ENCODE measurements around the gene HSFX1.

HSFX1 gene

DNA sequence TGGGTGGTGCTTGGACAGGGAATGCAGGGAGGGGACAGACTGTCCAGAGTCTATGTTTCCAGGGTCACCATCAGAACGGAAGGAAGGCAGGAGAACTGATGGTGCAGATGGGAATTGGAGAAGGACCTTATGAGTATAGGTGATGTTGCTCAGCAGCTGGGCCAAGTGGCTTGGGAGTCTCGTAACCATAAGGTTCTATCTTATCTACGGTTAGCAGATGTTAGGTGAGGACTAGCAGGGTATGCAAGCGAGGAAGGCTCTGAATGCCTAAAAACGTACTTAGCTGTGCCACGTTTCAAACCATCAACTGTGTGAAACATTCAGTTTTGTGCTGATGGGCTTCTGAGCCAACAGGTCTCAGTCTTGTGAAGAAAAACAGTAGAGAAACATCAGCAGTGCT is 30.2 kb downstream of the HSFX1 start:
- no peak for DNase-seq (ENCODE audit: low read depth in 2 of 2)

DNA sequence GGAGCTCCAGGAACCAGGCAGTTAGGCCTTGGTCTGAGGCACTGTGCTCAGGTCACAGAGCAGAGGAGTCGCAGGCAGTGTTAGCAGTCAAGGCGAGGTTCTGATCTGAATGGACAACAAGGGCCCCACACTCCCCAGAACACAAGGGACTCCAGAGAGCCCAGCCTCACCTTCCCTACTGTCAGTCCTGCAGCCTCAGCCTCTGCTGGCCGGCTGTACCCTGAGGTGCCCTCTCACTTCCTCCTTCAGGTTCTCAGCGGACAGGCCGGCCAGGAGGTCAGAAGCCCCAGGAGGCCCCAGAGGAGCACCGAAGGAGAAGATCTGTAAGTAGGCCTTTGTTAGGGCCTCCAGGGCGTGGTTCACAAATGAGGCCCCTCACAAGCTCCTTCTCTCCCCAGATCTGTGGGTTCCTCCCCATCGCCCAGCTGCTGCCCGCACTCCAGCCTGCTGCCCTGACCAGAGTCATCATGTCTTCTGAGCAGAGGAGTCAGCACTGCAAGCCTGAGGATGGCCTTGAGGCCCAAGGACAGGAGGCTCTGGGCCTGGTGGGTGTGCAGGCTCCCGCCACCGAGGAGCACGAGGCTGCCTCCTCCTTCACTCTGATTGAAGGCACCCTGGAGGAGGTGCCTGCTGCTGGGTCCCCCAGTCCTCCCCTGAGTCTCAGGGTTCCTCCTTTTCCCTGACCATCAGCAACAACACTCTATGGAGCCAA is 34.0 kb downstream of the HSFX1 start:
- no peak for DNase-seq (ENCODE audit: low read depth in 2 of 2)

- no peak for DNase-seq (ENCODE audit: low read depth in 2 of 2)
Observed at GRCh38 chrX:149818652-149819051, 44.8 kb downstream of the HSFX1 start.

- DNase-seq (ENCODE audit: low read depth in 2 of 2): no peak
Observed at GRCh38 chrX:149819371-149819770, 45.5 kb downstream of the HSFX1 start.

DNA sequence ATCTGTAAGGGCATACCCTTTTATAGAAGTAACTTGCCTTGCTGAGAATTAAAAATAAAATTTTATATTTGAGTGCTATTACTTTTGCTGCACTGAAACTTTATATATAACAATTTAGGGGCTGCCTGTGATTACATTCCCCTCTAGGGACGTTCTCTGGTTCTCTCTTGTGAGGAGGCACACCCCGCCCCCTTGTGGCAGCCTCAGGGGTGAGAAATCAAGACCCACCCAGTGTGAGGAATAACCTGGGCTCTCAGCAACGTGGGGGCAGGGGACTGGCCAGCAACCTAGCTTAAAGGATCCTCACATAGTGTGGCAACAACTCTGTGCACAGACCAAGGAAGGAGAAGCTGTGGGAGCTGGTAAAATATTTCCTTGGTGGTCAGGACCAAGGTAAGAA is 51.6 kb downstream of the HSFX1 start:
- DNase-seq (ENCODE audit: low read depth in 2 of 2): no peak
